ENCODE data around the gene C5orf58.

DNA sequence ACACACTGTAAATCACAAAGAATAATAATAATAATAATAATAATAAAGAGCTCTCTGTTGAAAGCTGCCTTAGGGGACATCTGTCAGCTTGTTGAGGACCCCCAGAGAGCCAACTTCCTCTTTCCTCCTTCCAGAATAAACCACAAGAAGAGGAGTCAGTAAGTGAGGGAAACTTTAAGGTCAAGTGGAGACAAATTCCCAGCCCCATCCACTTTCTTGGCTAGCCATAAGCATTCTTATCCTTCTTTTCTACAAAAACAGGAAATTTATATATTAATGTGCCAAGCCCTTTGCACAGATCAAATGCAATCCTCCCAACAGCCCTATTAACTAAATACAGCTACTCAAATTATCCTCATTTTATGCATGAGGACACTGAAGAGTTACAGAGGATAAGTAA is 9.4 kb upstream of the C5orf58 start:
- TF ChIP-seq, protein P1, sequence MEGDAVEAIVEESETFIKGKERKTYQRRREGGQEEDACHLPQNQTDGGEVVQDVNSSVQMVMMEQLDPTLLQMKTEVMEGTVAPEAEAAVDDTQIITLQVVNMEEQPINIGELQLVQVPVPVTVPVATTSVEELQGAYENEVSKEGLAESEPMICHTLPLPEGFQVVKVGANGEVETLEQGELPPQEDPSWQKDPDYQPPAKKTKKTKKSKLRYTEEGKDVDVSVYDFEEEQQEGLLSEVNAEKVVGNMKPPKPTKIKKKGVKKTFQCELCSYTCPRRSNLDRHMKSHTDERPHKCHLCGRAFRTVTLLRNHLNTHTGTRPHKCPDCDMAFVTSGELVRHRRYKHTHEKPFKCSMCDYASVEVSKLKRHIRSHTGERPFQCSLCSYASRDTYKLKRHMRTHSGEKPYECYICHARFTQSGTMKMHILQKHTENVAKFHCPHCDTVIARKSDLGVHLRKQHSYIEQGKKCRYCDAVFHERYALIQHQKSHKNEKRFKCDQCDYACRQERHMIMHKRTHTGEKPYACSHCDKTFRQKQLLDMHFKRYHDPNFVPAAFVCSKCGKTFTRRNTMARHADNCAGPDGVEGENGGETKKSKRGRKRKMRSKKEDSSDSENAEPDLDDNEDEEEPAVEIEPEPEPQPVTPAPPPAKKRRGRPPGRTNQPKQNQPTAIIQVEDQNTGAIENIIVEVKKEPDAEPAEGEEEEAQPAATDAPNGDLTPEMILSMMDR (IDR thresholded peaks at IDR 0.05), result no peak
- no peak for TF ChIP-seq EZH2phosphoT487 (IDR thresholded peaks at IDR 0.05)
- TF ChIP-seq EZH2 (IDR thresholded peaks at IDR 0.05), result no peak

Measured in neural progenitor cell (in vitro differentiated cells).